Immature natural killer cell (primary cell): ENCODE measurements around the gene PPWD1. TPM values are rescaled to one million over a fixed set of nuclear protein-coding genes. Genes with fewer than 3 reads are reported as not detected.

Experiments
- DNase-seq, 3 donors: peaks; one replicate each; pipeline ENCODE4 v3.0.0; 2022; ENCODE audit warnings: mixed read lengths in 1 of 3
- H3K27ac Mint-ChIP-seq, 6 donors: one replicate each; pipeline ENCODE4 v1.8.0; 2020; ENCODE audit warnings: mixed read lengths in 6 of 6, mild to moderate bottlenecking in 5 of 6, inconsistent platforms in 4 of 6, moderate library complexity in 3 of 6
- H3K27me3 Mint-ChIP-seq, 3 donors: one replicate each; pipeline ENCODE4 v1.8.0; 2020 to 2021; ENCODE audit warnings: low read depth in 3 of 3, mild to moderate bottlenecking in 3 of 3, mixed read lengths in 3 of 3, moderate library complexity in 3 of 3, inconsistent platforms in 1 of 3
- H3K36me3 Mint-ChIP-seq, 3 donors: one replicate each; pipeline ENCODE4 v1.8.0; 2020; ENCODE audit warnings: mixed read lengths in 3 of 3, inconsistent platforms in 2 of 3, mild to moderate bottlenecking in 2 of 3
- H3K4me1 Mint-ChIP-seq, 2 donors: one replicate each; pipeline ENCODE4 v1.8.0; 2020; ENCODE audit warnings: inconsistent platforms in 2 of 2, mild to moderate bottlenecking in 2 of 2, mixed read lengths in 2 of 2, moderate library complexity in 1 of 2
- H3K4me3 Mint-ChIP-seq, 5 donors: one replicate each; pipeline ENCODE4 v1.8.0; 2020; ENCODE audit warnings: mild to moderate bottlenecking in 5 of 5, mixed read lengths in 5 of 5, inconsistent platforms in 3 of 5, moderate library complexity in 3 of 5
- H3K9me3 Mint-ChIP-seq, 6 donors: one replicate each; pipeline ENCODE4 v1.8.0; 2020; ENCODE audit warnings: mild to moderate bottlenecking in 6 of 6, mixed read lengths in 6 of 6, inconsistent platforms in 4 of 6, moderate library complexity in 3 of 6
- polyA plus RNA-seq, 3 donors: library from polyadenylated mRNA; unstranded; fragments of 300-500 nt; fragmentation: Illumina TruSeq; gene quantifications; one replicate each; pipeline ENCODE4 v1.2.3, GENCODE V29; 2021

PPWD1 gene
- polyA plus RNA-seq, 3 donors from 2014 or later, result 16.4 to 34.0 (median 21.4) TPM

- peaks cover 14 to 20% of the 10 kb centered on the region in 2 donors for H3K4me1 Mint-ChIP-seq
- DNase-seq, result no peak
- no peak overlapping the region for H3K4me3 Mint-ChIP-seq
- H3K9me3 Mint-ChIP-seq, result no peaks in the 10 kb centered on the region
- H3K27ac Mint-ChIP-seq, result no peak overlapping the region
- H3K27me3 Mint-ChIP-seq, result peaks cover 0 to under 1% (median 0%) of the 10 kb centered on the region in 3 donors
- peaks cover 0 to 5% (median 3%) of the 10 kb centered on the region in 3 donors for H3K36me3 Mint-ChIP-seq
These were observed 67.9 kb downstream of the PPWD1 start for GRCh38 chr5:65630981-65631380.

Other genes starting within 250 kb of the PPWD1 start
- not detected for gene ADAMTS6, start 81.4 kb upstream of the PPWD1 start, polyA plus RNA-seq
- 10 to 100 TPM in 2 of 3 donors, 1 to 10 TPM in 1; 3.9 to 17.4 (median 15.4) TPM for gene CENPK, start 128 bp upstream of the PPWD1 start, polyA plus RNA-seq
- 10 to 100 TPM in 2 of 3 donors, 1 to 10 TPM in 1; 5.6 to 10.8 (median 10.8) TPM for gene TRIM23, start 61.0 kb downstream of the PPWD1 start, polyA plus RNA-seq
- gene SHLD3, start 61.7 kb downstream of the PPWD1 start, polyA plus RNA-seq, result 10 to 100 TPM in 2 of 3 donors, 1 to 10 TPM in 1; 3.5 to 12.8 (median 10.1) TPM
- gene TRAPPC13, start 61.7 kb downstream of the PPWD1 start, polyA plus RNA-seq, result 10 to 100 TPM; 22.4 to 24.9 (median 22.6) TPM
- gene SGTB, start 158.8 kb downstream of the PPWD1 start, polyA plus RNA-seq, result 1 to 10 TPM; 1.7 to 2.8 (median 2.4) TPM
- 1 to 10 TPM in 2 of 3 donors, under 1 TPM in 1; 0.76 to 1.2 (median 1.2) TPM for gene NLN, start 158.9 kb downstream of the PPWD1 start, polyA plus RNA-seq